Measurements from ENCODE around the gene TMEM219.
"Not testable (repeated sequence)": the region's sequence is repeated elsewhere in the genome, so short reads cannot be mapped to it uniquely, and the experiment has no call there.

TMEM219 gene

GRCh38 chr16:30011714-30012504 is 50.0 kb downstream of the TMEM219 start:
- DNase-seq (ENCODE audit: low read depth) = no peak

- not testable (repeated sequence) for DNase-seq (ENCODE audit: low read depth)
Measured at GRCh38 chr16:30012598-30012997, 50.7 kb downstream of the TMEM219 start.

DNA sequence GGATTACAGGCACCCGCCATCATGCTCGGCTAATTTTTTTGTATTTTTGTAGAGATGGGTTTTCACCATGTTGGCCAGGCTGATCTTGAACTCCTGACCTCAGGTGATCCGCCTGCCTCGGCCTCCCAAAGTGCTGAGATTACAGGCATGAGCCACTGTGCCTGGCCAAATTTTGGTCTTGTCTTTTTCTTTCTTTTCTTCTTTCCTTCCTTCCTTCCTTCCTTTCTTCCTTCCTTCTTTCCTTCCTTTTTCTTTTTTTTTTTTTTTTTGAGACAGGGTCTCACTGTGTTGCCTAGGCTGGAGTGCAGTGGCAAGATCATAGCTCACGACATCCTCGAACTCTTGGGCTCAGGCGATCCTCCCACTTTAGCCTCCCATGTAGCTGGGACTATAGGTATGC is 53.6 kb downstream of the TMEM219 start:
- not testable (repeated sequence) for DNase-seq (ENCODE audit: low read depth)

DNA sequence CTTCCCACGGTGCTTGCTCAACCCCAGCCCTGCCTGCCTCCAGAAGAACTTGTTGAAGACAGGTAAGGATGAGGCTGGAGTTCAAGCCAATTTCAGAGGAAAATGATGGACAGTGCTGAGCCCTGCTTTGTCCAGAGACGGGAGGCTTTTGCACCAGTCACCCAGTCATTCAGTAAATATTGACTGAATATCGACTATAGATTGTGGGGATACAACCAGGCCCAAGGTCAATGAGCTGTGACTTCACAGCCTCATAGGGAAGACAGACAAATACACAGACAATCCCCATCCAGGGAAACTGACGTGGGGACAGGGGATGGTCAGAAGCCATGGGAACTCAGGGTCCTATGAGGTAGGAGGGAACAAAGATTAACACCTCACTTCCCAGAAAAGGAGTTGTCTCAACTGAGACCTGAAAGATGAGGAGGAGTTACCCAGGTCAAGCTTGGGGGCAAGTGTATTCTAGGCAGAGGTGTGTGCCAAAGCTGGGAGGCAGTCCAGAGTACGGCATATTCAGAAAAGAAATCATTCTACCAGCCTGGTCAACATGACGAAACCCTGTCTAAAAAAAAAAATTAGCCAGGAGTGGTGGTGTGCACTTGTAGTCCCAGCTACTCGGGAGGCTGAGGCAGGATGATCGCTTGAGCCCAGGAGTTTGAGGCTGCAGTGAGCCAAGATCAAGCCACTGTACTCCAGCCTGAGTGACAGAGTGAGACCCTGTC is 54.8 kb downstream of the TMEM219 start:
- no peak for DNase-seq (ENCODE audit: low read depth)

DNA sequence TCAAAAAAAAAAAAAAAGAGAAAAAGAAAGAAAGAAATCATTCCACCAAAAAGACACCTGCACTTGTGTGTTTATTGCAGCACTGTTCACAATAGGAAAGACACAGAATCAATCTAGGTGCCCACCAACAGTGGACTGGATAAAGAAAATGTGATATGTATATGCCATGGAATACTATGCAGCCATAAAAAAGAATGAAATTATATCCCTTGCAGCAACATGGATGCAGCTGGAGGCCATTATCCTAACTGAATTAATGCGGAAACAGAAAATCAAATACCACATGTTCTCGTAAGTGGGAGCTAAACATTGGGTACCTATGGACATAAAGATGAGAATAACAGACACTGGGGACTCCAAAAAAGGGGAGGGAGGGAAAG is 55.4 kb downstream of the TMEM219 start:
- no peak for DNase-seq (ENCODE audit: low read depth)

- DNase-seq (ENCODE audit: low read depth) = not testable (repeated sequence)
Measured at GRCh38 chr16:30017937-30018336, 56.1 kb downstream of the TMEM219 start.

GRCh38 chr16:30018731-30019158 is 56.9 kb downstream of the TMEM219 start:
- peak; percentile 62 for DNase-seq (ENCODE audit: low read depth)
